ENCODE data around the gene TLCD5.
A peak's percentile ranks its signal among the peaks of the same experiment; 100 is the strongest.

Gene TLCD5

GRCh38 chr11:120308081-120308480, 17.0 kb upstream of the TLCD5 start:
- no peak for DNase-seq

GRCh38 chr11:120310870-120311269, 14.2 kb upstream of the TLCD5 start:
- DNase-seq: no peak

- DNase-seq: no peak
These were observed 10.2 kb upstream of the TLCD5 start for GRCh38 chr11:120314861-120315260.

GRCh38 chr11:120316880-120317688, 8.0 kb upstream of the TLCD5 start:
- DNase-seq: no peak

- DNase-seq: no peak
These were observed 7.2 kb upstream of the TLCD5 start for GRCh38 chr11:120317689-120318480.

- DNase-seq: no peak
These were observed 6.2 kb upstream of the TLCD5 start for GRCh38 chr11:120318906-120319305.

- DNase-seq: no peak
These were observed 1.1 kb downstream of the TLCD5 start for GRCh38 chr11:120326228-120326627.

GRCh38 chr11:120326845-120327281, 1.8 kb downstream of the TLCD5 start:
- no peak for DNase-seq

- no peak for DNase-seq
These were observed 2.2 kb downstream of the TLCD5 start for GRCh38 chr11:120327311-120327710.

- DNase-seq: no peak
These were observed 4.5 kb downstream of the TLCD5 start for GRCh38 chr11:120329556-120329955.

- no peak for DNase-seq
These were observed 4.9 kb downstream of the TLCD5 start for GRCh38 chr11:120330045-120330444.

GRCh38 chr11:120331301-120331996, 6.3 kb downstream of the TLCD5 start:
- no peak for DNase-seq

- no peak for DNase-seq
These were observed 8.0 kb downstream of the TLCD5 start for GRCh38 chr11:120332822-120333716.

GRCh38 chr11:120333801-120334200, 8.7 kb downstream of the TLCD5 start:
- no peak for DNase-seq

- no peak for DNase-seq
These were observed 9.2 kb downstream of the TLCD5 start for GRCh38 chr11:120334332-120334731.

GRCh38 chr11:120334894-120335462, 9.9 kb downstream of the TLCD5 start:
- peak; percentile 61 for DNase-seq

- no peak for DNase-seq
These were observed 10.4 kb downstream of the TLCD5 start for GRCh38 chr11:120335556-120335907.

GRCh38 chr11:120335908-120336640, 11.0 kb downstream of the TLCD5 start, which contains the start of gene ARHGEF12:
ARHGEF12 (plus strand) TSS chr11:120336413; CDS start chr11:120337244, 831 bp downstream.
- DNase-seq: peak; percentile 28

GRCh38 chr11:120336641-120337354, 11.7 kb downstream of the TLCD5 start:
- no peak for DNase-seq

- DNase-seq: no peak
These were observed 12.4 kb downstream of the TLCD5 start for GRCh38 chr11:120337355-120338106.

All from NCI-H1694 treated with DMSO at 0.1 percent for 48 hours (cell line).